ENCODE measurements around the gene MBNL2. TPM values are rescaled to one million over a fixed set of nuclear protein-coding genes. Genes with fewer than 3 reads are reported as not detected.

The MBNL2 gene
- total and polyA plus RNA-seq, 2 experiments from 2014 or later: 0.55 to 3.2 TPM

DNA sequence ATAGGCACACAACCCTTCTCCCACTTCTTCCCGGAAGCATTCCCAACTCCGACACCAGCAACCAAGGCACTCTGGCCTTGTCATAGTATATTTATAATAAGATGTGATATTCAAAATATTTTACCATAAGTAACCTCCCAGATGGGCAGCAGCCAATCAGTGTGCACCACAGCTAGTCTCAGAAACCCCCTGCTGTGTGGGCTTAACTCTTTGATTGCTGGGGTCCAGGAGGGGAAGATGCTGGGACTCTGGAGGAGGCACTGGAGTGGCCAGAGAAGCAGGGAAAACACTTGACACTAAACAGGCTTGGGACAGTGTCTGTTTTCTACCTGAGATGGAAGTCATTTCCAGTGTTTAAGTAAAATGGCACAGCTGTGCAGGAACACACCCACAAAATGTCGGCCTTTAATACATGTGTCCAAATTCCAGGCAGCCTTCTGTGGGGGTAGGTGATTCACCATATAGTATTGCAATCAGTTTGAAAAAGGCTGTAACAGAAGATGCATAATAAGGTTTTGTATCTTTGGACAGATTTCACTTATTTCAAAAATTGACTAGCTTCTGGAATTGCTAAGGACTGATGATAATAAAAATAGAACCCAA is 100.7 kb downstream of the MBNL2 start:
- Histone ChIP-seq H3K27me3 (ENCODE audit: insufficient read depth) (no peaks in the 10 kb centered on the region), H2AFZ (no peak overlapping the region), H4K20me1 (replicated peaks; ENCODE audit: insufficient read depth) (no peaks in the 10 kb centered on the region), H3K4me3 (no peak overlapping the region), H3F3A (replicated peaks; ENCODE audit: low read depth) (no peaks in the 10 kb centered on the region), H3K4me2 (no peak overlapping the region), H3K79me2 (replicated peaks; ENCODE audit: insufficient read depth) (no peaks in the 10 kb centered on the region), H3K9me2 (ENCODE audit: insufficient read depth) (no peaks in the 10 kb centered on the region), H3K36me3 (ENCODE audit: insufficient read depth) (no peaks in the 10 kb centered on the region), H3K27ac (ENCODE audit: low read depth) (no peak overlapping the region), H3K4me1 (ENCODE audit: insufficient read depth) (peaks cover 4% of the 10 kb centered on the region)
- peaks cover 28% of the 10 kb centered on the region for H3K4me1 Mint-ChIP-seq
- no peaks in the 10 kb centered on the region for H3K36me3 Mint-ChIP-seq (ENCODE audit: low read depth)
- TF ChIP-seq NANOG (IDR thresholded peaks at IDR 0.05; ENCODE audit: borderline replicate concordance) (no peak), ZNF331 (CRISPR knock-in tag; IDR thresholded peaks at IDR 0.05; ENCODE audit: low read depth) (no peak), CREB1 (CRISPR knock-in tag; IDR thresholded peaks at IDR 0.05; ENCODE audit: low read depth) (no peak), EZH2phosphoT487 (IDR thresholded peaks at IDR 0.05; ENCODE audit: unreplicated experiment) (no peak), ZNF114 (CRISPR knock-in tag; IDR thresholded peaks at IDR 0.05) (no peak)
- TF ChIP-seq, protein P1, sequence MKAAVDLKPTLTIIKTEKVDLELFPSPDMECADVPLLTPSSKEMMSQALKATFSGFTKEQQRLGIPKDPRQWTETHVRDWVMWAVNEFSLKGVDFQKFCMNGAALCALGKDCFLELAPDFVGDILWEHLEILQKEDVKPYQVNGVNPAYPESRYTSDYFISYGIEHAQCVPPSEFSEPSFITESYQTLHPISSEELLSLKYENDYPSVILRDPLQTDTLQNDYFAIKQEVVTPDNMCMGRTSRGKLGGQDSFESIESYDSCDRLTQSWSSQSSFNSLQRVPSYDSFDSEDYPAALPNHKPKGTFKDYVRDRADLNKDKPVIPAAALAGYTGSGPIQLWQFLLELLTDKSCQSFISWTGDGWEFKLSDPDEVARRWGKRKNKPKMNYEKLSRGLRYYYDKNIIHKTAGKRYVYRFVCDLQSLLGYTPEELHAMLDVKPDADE (IDR thresholded peaks at IDR 0.05): no peak
- TF ChIP-seq, protein P2, sequence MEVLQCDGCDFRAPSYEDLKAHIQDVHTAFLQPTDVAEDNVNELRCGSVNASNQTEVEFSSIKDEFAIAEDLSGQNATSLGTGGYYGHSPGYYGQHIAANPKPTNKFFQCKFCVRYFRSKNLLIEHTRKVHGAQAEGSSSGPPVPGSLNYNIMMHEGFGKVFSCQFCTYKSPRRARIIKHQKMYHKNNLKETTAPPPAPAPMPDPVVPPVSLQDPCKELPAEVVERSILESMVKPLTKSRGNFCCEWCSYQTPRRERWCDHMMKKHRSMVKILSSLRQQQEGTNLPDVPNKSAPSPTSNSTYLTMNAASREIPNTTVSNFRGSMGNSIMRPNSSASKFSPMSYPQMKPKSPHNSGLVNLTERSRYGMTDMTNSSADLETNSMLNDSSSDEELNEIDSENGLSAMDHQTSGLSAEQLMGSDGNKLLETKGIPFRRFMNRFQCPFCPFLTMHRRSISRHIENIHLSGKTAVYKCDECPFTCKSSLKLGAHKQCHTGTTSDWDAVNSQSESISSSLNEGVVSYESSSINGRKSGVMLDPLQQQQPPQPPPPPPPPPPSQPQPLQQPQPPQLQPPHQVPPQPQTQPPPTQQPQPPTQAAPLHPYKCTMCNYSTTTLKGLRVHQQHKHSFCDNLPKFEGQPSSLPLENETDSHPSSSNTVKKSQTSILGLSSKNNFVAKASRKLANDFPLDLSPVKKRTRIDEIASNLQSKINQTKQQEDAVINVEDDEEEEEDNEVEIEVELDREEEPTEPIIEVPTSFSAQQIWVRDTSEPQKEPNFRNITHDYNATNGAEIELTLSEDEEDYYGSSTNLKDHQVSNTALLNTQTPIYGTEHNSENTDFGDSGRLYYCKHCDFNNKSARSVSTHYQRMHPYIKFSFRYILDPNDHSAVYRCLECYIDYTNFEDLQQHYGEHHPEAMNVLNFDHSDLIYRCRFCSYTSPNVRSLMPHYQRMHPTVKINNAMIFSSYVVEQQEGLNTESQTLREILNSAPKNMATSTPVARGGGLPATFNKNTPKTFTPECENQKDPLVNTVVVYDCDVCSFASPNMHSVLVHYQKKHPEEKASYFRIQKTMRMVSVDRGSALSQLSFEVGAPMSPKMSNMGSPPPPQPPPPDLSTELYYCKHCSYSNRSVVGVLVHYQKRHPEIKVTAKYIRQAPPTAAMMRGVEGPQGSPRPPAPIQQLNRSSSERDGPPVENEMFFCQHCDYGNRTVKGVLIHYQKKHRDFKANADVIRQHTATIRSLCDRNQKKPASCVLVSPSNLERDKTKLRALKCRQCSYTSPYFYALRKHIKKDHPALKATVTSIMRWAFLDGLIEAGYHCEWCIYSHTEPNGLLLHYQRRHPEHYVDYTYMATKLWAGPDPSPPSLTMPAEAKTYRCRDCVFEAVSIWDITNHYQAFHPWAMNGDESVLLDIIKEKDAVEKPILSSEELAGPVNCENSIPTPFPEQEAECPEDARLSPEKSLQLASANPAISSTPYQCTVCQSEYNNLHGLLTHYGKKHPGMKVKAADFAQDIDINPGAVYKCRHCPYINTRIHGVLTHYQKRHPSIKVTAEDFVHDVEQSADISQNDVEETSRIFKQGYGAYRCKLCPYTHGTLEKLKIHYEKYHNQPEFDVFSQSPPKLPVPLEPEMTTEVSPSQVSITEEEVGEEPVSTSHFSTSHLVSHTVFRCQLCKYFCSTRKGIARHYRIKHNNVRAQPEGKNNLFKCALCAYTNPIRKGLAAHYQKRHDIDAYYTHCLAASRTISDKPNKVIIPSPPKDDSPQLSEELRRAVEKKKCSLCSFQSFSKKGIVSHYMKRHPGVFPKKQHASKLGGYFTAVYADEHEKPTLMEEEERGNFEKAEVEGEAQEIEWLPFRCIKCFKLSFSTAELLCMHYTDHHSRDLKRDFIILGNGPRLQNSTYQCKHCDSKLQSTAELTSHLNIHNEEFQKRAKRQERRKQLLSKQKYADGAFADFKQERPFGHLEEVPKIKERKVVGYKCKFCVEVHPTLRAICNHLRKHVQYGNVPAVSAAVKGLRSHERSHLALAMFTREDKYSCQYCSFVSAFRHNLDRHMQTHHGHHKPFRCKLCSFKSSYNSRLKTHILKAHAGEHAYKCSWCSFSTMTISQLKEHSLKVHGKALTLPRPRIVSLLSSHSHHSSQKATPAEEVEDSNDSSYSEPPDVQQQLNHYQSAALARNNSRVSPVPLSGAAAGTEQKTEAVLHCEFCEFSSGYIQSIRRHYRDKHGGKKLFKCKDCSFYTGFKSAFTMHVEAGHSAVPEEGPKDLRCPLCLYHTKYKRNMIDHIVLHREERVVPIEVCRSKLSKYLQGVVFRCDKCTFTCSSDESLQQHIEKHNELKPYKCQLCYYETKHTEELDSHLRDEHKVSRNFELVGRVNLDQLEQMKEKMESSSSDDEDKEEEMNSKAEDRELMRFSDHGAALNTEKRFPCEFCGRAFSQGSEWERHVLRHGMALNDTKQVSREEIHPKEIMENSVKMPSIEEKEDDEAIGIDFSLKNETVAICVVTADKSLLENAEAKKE (CRISPR knock-in tag; IDR thresholded peaks at IDR 0.05): no peak
- peaks cover 2% of the 10 kb centered on the region for H3K27me3 Mint-ChIP-seq (ENCODE audit: insufficient read depth, low read depth, poor library complexity)
- no peak for ATAC-seq
- no peak for DNase-seq (ENCODE audit: low spot score)
- no peak overlapping the region for H3K4me3 Mint-ChIP-seq
- H3K9me3 Mint-ChIP-seq: no peaks in the 10 kb centered on the region
- H3K27ac Mint-ChIP-seq: no peak overlapping the region
